ENCODE results near the gene NUBP2. TPM values are rescaled to one million over a fixed set of nuclear protein-coding genes. Genes with fewer than 3 reads are reported as not detected.
A peak's percentile ranks its signal among the peaks of the same experiment; 100 is the strongest.

Gene NUBP2, protein sequence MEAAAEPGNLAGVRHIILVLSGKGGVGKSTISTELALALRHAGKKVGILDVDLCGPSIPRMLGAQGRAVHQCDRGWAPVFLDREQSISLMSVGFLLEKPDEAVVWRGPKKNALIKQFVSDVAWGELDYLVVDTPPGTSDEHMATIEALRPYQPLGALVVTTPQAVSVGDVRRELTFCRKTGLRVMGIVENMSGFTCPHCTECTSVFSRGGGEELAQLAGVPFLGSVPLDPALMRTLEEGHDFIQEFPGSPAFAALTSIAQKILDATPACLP
- 37.9 TPM for total RNA-seq

DNA sequence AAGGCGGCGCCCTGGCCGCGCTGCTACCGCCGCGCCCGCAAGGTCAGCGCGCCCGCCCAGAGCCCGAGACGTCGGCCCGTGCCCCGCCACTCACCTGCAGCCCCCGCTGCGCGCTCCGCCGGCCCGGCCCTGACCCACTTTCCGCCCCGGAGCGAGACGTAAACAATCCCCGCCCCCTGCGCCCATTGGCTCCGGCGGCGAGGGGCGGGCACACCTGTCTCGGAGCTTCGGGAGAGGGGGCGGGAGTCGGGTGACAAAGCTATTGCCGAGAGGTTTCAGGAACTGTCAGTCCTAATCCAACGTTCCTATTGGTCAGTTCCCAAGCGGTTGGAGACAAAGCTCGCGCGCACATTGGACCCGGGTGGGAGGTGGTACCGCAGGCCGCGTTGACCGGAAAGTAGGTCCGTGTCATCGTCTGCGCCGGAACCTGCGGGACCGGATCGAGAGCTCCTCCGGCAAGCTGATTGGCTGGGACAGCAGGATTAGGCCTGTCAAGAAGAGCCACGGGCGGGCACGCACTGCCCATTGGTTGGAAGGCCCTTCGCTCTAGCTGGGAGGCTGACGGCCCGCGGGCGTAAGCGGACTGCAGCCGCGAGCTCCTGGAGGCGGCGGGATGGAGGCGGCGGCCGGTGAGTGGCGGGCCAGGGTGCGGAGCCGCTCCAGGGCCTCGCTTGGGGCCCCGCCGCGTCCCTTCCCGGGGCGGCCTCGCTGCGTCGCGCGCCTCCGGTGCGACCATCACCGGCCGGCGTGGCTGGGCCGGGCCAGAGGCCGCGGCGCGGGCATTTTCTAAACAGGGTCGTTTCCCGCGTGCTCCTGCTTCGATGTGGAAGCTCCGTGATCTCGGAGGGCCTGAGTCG, at the start of gene NUBP2, which contains the start of gene SPSB3:
NUBP2 (plus strand) TSS at position 553 of the 857 bp plus-strand sequence; CDS start at position 614, 61 bp downstream.
SPSB3 (minus strand) TSS at position 164 of the 857 bp plus-strand sequence. CDS start 1,088 bp downstream, outside the sequence.
- peak; percentile 100 for DNase-seq

DNA sequence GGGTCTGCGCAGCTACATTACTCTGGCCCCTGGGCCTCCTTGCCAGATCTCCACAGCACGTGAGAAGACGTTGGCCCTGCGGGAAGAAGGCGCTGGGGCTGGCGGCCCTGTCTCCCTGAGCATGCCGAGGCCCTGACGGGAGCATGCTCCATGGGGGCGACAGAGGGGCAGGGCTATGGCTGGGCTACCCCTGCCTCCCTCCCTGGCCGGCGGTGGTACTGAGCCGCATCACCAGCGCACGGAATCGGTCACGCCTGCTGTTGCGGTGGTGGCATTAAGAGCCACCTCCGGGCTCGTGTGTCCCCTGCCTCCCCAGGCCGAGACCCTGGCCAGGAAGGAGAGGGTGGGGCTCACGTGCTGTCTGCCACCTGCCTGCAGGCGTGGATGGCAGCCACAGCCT, 48.6 kb upstream of the NUBP2 start:
- DNase-seq, result no peak

DNA sequence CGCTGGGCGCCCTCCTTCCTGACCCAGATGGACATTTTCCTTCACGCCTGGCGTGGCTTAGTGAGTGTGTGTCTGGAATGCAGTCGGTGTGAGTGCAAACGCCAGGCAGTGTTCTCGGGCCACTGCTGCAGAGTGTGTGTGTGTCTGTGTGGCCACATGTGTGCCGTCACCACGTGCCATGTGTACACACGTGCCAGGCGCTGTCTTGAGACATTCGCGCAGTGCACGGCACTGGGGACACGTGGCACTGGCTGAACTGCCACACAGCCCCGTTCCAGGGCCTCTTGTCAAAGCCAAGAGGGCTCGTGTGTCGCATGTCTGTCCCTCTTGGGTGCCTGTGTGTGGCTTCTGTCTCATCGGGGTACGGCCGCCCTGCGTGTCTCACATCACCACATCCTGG, 47.9 kb upstream of the NUBP2 start:
- no peak for DNase-seq

DNA sequence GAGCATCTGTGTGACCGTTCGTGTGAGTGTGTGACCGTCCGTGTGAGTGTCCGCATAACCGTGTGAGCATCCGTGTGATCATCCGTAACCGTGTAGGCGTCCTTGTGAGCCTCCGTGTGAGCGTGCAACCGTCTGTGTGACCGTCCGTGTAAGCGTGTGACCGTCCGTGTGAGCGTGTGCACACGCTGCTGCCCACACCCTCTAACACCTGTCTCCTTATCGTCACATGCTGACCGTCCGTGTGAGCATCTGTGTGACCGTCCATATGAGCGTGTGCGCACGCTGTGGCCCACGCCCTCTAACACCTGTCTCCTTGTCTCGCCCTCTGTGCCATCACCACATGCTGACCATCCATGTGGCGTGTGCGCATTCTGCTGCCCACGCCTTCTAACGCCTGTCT, 42.5 kb upstream of the NUBP2 start:
- DNase-seq, result no peak

DNA sequence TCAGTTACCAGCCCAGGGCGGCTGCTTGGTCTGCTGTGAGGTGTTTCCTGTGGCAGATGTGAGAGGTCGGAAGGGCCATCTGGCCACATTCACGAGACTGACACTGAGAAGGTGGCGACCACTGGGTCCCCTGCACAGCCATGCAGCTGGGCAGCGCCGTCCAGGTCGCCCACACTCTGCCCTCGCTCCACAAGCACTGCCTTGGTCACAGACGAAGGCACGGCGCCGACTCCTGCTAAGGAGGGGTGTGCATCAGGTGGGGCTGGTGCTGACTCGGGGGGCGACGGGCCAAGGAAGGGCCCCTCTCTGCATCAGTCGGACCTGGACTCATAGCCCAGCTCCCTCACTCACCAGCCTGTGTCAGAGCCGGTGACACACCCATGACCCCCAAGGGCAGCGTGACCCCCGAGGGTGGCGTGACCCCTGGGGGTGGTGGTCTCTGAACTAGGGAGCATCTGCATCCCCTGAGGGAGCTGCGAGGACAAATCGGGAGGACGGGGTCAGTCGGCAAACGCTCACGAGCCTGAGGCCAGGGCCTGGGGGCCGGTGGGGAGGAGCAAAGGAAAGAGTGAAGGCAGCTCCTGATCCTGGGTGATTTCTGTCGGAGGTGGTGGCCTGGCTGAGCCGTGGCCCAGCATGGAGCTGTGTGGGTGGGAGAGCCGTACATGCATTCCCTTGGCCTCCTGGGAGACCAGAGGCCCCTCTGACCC, 41.8 kb upstream of the NUBP2 start:
- DNase-seq, result no peak

DNA sequence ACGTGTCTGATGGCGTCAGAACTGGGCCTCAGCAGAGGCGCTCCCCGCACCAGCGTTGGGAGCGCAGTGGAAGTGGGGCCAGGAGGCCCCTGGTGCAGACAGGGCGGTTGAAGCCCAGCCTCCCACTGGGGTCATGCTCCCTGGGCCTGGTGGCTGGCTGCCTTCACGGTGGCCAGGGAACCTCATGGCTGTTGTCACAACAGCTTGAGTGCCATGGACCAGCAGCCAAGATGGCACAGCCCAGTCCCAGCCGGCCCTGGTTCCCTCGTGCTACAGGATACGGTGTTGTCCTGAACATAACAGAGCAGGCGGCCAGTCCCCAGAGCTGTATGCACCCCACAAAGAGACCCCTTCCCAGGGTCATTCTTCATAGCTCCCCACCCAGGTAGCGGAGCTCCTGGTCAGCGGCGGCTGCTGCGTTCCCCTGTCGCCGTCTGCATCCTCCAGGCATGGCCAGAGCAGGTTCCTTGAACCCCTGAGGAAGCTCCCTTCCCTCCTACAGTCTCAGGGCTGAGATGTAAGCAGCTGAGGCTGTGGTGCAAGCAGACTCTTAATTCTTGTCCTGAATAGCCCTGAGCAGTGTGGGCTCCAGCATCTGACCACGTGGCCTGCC, 41.1 kb upstream of the NUBP2 start:
- no peak for DNase-seq

DNA sequence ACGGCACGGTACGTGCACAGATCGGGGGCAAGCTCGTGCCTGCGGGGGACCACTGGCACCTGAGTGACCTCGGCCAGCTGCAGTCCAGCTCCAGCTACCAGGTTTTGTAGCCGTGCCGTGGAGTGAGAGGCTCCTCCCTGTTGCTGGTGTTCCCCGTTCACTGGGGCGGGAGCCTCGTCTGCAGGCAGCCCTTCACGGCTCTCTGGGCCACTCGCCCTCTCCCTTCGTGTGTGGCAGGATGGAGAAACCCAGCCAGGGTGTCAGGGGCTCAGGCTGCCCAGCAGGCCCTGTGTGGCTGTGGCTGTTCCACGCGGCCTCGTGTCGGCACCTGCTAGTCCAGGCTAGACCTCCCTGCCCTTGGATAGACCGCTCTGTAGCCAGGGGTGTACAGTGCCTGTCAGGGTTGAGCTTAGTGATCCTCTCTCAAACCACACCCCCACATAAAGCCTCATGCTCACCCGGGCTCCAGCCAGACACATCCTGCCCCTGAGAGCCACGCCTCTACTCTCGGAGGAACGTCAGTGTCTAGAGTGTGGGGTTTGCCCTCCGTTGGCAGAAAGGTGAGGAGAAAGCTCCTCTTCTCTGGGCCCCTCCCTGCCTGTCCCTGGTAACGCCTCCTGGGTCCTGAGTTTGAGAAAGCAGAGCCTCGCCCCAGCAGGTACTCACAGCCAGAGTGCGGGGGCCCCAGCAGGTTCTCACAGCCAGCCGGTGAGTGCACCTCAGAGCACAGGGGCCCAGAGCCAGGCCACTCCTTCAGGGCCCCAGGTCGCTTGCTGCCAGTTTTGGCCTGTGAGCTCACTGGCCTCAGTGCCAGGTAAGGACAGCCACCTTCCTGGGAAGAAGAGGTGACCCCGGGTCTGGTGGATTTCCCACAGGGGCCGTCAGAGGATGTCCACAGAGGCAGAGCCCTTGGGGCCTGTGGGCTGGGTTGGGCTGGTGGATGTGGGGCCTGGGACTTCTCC, 39.1 kb upstream of the NUBP2 start:
- no peak for DNase-seq

DNA sequence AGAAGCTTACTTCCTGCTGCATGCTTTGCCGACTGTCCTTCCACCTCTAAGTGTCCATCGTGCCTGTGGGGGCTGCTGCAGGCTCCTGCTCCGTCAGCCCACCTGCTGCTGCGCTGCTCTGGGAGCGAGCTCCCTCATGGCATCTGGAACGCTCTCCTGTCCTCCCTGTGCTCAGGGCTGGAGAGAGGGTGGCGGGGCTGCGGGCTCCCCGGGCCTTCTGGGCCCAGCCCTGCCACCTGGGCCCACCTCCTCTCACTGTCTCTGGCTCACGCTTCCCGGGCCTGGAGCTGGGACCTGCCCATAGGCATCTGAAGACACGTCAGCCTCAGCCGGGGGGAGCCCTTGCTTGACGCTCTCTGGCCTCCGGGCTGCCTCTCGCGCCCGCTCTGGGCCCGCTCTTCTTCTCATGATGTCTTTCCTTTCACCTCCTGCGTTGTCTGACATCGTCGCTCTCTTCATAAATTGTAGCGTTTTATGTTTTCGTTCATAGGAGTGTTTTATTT, 38.4 kb upstream of the NUBP2 start:
- DNase-seq, result no peak

DNA sequence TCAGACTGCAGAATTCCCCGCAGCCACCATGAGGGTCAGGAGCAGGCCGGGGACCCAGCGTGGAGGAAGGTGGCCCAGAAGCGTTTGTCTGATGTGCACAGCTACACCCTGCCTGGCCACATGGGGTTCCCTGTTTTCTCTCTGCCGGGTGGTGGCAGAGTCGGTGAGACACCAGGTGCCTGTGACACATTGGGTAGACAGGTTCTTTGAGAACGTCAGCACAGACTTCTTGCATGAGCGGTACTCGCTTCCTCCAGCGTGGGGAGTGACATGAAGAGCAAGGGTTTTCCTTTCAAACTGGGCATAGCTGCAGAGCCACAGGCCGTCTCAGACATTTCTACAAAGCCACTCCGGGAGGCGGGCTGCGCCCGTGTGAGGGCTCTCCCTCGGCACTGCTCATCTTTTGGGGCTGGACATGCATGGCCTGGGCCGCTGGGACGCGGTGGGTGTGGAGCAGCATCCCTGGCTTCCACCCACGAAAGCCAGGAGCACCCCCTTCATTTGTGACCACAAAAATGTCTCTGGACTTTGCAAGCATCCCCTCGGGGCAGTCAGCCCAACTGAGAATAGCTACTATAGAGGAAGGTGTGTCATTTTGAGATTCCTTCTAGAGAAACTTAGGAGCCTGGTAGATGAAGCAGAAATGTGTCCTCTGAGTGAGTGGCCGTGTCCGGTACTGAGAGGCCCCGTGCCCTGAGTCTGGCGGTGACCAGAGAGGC, 37.4 kb upstream of the NUBP2 start:
- DNase-seq, result no peak

DNA sequence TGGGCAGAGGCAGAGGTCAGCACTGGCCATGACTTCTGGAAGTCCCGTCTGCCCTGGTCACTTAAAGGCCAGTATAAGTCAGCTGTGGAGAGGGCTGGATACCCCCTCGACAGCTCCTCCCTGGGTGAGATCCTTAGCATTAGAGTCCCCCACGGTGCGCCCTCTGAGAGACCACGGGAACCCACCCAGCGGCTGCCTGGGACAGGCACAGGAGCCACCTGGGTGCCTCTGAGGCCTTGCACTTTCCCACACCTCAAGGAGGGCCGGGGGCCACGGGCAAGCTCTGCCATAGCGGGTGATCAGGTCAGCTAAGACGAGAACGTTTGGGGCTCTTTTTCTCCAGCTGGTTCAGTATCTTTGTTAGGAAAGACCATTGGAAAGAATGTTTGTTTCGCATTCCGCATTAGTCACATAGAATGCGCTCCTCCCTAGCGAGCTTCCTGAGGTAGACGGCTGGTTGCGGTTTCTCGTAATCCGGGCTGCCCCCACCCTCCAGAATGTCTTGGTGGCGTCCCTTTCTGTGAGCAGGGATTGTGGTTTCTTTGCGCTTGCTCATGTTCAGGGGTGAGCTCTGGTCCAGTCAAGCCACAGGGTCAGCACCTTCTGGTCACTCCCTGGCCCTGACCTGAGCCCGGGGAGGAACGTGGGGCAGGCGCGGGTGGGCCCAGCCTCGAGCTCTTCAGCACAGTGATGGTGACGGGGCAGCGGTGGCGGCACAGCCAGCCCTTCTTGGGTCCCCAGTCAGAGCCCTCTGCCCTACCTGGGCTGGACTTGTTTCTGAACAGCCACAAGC, 36.7 kb upstream of the NUBP2 start:
- DNase-seq, result no peak

DNA sequence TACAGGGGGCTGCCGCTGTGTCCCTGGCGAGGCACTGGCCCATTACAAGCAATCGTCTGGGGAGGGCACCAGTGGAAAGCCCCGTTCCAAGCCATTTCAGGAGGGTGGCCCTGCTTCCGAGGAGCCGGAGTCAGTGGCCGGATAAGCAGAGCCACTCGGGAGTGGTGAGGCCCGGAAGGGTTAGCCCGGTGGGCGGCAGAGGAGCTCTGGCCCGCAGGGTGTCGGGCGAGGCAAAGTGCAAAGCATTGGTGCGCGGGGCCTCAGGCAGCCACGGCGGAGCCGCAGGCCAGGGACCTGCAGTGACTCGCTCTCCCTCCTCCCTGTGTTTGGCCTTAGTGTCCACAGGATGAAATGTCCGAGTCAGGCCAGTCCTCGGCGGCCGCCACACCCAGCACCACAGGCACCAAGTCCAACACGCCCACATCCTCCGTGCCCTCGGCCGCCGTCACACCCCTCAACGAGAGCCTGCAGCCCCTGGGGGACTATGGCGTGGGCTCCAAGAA, 36.0 kb upstream of the NUBP2 start:
- DNase-seq, result no peak

DNA sequence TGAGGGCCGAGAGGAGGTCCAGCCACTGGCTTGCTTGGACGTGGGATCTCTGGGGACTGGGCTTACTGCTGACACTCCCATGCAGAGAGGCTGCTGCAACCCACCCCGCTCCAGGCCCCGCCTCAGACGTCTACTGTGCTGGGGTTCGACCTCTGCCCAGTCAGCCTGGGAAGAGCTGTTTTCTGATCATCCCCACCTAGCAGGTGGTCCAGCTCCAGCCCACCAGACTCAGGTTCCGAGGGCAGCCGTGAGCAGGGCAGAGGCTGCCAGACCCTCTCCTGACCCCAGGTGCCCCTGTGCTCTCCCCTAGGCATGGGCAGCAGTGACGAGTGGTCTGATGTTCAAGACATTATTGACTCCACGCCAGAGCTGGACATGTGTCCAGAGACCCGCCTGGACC, 34.8 kb upstream of the NUBP2 start:
- DNase-seq, result no peak

DNA sequence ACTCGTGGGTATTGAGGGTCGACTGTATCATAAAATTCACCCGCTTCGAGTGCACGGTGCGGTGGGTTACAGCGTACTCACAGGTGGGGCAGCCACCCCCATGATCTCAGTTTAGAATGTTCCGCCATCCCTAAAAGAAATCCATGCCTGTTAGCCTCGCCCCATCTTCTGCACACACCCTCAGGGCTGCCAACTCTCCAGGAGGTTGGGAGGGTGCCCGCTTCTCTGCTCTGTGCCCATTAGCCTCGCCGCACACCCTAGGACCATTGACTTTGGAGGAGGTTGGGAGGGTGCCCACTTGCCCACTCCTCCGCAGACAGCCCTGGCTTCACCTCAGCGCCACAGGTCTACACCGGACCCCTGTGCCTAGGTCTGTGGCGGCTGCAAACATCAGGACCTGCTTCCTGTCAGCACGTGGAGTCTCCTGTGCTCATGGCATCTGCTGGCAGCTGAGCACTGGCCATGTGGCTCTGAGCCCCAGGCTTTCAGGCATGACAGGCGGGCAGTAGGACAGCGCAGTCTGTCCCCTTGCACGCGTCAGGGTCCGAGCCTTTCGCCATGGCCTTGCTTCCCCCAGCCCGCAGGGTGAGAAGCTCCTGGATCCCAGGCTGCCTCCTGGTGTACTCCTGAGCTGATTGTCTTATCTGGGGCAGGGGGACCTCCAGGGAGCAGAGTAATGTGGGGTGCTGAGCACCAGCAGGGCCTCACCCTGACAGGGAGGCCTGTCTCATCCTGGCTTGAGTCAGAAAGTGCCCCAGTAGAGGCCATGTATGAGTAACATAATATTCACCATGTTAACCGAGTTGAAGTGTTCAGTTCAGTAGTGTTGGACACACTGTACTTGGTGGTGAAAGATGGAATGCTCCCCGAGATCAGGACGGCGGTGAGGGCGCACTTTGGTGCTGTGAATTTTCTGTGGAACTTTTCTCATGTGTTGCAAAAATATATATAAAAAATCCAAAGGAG, 33.3 kb upstream of the NUBP2 start:
- DNase-seq, result no peak

DNA sequence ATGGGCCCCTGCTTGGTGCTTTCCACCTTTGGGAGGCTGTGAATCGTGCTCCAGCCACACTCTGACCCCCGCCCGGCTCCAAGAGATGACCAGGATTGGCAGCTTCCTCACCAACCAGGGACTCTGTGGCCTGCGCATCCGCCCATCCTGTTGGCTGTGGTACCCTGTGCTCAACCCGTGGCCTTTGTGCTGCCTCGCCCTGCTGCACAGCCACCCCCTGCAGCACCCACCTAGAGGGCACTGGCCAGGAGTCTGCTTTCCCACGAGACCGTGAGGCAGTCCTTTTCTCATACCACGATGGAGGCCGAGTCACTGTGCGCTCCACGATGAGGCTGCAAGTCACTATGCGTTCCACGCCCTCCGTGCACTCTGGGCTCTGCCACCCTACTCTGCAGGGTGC, 30.8 kb upstream of the NUBP2 start:
- DNase-seq, result no peak

DNA sequence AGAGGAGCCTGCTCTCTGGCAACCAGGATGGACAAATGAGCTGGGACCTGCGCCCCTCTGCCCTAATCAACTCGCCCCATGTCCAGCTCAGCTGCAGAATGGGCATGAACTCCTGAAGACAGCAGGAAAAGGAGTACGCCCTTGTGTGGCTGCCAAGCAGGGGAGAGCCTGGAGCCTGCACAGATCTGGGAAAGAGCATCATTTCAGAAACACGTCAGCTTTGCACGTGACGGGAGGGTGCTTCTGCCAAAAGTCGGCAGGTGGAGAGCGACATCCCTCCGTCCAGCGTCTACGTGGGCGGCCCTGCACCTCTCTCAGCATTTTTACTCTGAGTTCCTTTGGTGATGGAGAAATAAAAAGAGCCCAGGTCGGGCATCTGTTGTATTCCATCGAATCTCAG, 29.9 kb upstream of the NUBP2 start:
- no peak for DNase-seq

DNA sequence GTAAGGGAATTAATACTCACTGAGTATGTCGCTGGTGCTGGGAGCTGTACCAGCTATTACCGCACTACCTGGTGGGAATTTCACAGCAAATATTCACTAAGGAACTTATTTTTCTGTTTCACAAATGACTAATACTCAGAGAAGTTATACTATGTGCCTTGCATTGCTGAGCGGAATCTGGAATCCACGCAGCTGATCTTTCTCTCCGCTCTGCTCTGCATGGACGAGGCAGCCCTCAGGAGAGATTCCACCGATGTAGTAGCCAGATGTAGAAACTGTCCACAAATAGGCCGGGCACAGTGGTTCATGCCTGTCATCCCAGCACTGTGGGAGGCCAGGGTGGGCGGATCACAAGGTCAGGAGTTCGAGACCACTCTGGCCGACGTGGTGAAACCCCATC, 28.6 kb upstream of the NUBP2 start:
- DNase-seq, result no peak

DNA sequence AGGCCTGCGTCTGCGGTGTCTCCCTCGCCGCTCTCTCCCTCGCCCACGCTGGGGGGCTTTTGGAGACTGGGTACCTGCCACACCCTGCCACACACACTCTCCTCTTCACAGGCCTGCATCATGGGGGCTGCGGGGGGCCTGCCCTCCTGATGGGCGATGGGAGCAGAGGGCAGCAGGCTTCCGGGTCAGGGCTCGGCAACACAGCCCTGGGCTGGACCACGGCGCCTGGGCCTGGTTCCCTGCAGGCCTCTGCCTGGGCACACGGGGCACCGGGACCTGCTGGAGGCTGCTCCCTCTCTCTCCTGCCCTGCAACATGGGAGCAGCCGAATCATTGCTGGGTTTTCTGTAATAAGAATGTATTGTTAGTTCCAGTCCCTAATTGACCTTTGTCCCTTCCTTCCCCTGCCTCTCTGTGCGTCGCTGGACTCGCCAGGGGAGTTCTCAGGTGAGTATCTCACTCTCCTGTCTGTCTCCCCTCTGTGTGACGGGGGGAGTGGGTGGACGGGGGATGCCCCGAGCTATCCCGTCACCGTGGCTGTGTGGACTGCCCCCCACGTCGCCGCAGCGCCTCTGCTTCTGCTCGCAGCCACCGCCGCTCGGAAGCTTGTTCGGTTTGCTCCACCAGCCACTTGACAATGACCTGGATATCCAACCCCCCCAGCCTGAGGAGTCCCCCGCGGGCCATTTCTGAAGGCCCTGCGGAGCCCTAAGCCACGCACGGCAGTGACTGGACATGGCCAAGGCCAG, 24.9 kb upstream of the NUBP2 start:
- DNase-seq, result no peak
